ENCODE measurements around the gene PRELID1. TPM values are rescaled to one million over a fixed set of nuclear protein-coding genes. Genes with fewer than 3 reads are reported as not detected.
A peak's percentile ranks its signal among the peaks of the same experiment; 100 is the strongest.
"Not testable (repeated sequence)": the region's sequence is repeated elsewhere in the genome, so short reads cannot be mapped to it uniquely, and the experiment has no call there.

PRELID1 gene
- total RNA-seq, 6 experiments from 2014 or later, result 64.1 to 116 (median 84.4) TPM

- H3K27ac ChIP-seq, result peak overlapping the region in 1 of 3 donors; percentile 64
- no peaks in the 10 kb centered on the region for H3K9me3 ChIP-seq
- H3K4me1 ChIP-seq, result peaks cover 0 to 30% (median 4%) of the 10 kb centered on the region in 4 donors
- no peaks in the 10 kb centered on the region for H3K27me3 ChIP-seq
- TF ChIP-seq CTCF (IDR thresholded peaks at IDR 0.05), result no peak
- TF ChIP-seq POLR2A (IDR thresholded peaks at IDR 0.05), result no peak
- no peak overlapping the region for H3K4me3 ChIP-seq
- H3K36me3 ChIP-seq, result peaks cover 3 to 69% (median 41%) of the 10 kb centered on the region in 4 donors
- 82% methylated on average over 13 of the region's 36 CpGs for WGBS (ENCODE audit: insufficient coverage, low coverage, low lambda C conversion rate, missing lambda C conversion rate)
- intact Hi-C loops (cut with DNase I), result no loop called here
- peak in 1 of 3 donors; percentile 44 for DNase-seq
- ATAC-seq, result no peak
Measured at GRCh38 chr5:177336603-177337494, 33.2 kb downstream of the PRELID1 start.

GRCh38 chr5:177338251-177339106 lies 34.9 kb downstream of the PRELID1 start:
- Histone ChIP-seq H3K36me3 (peaks cover 3 to 58% (median 36%) of the 10 kb centered on the region in 4 donors), H3K4me3 (no peak overlapping the region), H3K4me1 (peaks cover 0 to 30% (median 4%) of the 10 kb centered on the region in 4 donors), H3K27ac (no peak overlapping the region), H3K9me3 (no peaks in the 10 kb centered on the region), H3K27me3 (no peaks in the 10 kb centered on the region)
- no peak for TF ChIP-seq POLR2A (IDR thresholded peaks at IDR 0.05)
- TF ChIP-seq CTCF (IDR thresholded peaks at IDR 0.05), result no peak
- intact Hi-C loops (cut with DNase I), result no loop called here
- 81% methylated on average over 7 of the region's 22 CpGs for WGBS (ENCODE audit: insufficient coverage, low coverage, low lambda C conversion rate, missing lambda C conversion rate)
- peak in 1 of 4 donors; percentile 11 for ATAC-seq
- peak in 1 of 3 donors; percentile 47 for DNase-seq

GRCh38 chr5:177339107-177339638 lies 35.6 kb downstream of the PRELID1 start:
- intact Hi-C loops (cut with DNase I), result no loop called here
- DNase-seq (peak in 1 of 3 donors; percentile 55), ATAC-seq (peak in 2 of 4 donors; percentile 7 to 14)
- no peak overlapping the region for H3K4me3 ChIP-seq
- peaks cover 3 to 51% (median 31%) of the 10 kb centered on the region in 4 donors for H3K36me3 ChIP-seq
- H3K4me1 ChIP-seq, result peaks cover 0 to 30% (median 4%) of the 10 kb centered on the region in 4 donors
- H3K27me3 ChIP-seq, result no peaks in the 10 kb centered on the region
- TF ChIP-seq POLR2A (IDR thresholded peaks at IDR 0.05) (no peak), CTCF (IDR thresholded peaks at IDR 0.05) (no peak)
- WGBS (ENCODE audit: insufficient coverage, low coverage, low lambda C conversion rate, missing lambda C conversion rate), result 45% methylated on average over 5 of the region's 11 CpGs
- H3K27ac ChIP-seq, result no peak overlapping the region
- H3K9me3 ChIP-seq, result no peaks in the 10 kb centered on the region

GRCh38 chr5:177343000-177343399 lies 39.4 kb downstream of the PRELID1 start:
- peaks cover 0 to 35% (median 12%) of the 10 kb centered on the region in 4 donors for H3K4me1 ChIP-seq
- ATAC-seq; DNase-seq; H3K27ac ChIP-seq; H3K9me3 ChIP-seq; H3K4me3 ChIP-seq; H3K27me3 ChIP-seq; intact Hi-C loops (cut with DNase I): not testable (repeated sequence)
- H3K36me3 ChIP-seq, result peaks cover 3 to 20% (median 11%) of the 10 kb centered on the region in 4 donors
- 93% methylated on average over 14 of the region's 14 CpGs for WGBS (ENCODE audit: insufficient coverage, low coverage, low lambda C conversion rate, missing lambda C conversion rate)
